GM21528 (cell line): Measurements from ENCODE around the gene MAD1L1.
"Not testable (repeated sequence)": the region's sequence is repeated elsewhere in the genome, so short reads cannot be mapped to it uniquely, and the experiment has no call there.

ENCODE experiments used
- ATAC-seq: cut with Tn5 transposase; IDR thresholded peaks from one replicate; pipeline ENCODE4 v1.9.1; 2021; ENCODE audit warnings: mild to moderate bottlenecking, moderate library complexity; ENCODE audit not compliant: unreplicated experiment, low FRiP score

Gene MAD1L1

DNA sequence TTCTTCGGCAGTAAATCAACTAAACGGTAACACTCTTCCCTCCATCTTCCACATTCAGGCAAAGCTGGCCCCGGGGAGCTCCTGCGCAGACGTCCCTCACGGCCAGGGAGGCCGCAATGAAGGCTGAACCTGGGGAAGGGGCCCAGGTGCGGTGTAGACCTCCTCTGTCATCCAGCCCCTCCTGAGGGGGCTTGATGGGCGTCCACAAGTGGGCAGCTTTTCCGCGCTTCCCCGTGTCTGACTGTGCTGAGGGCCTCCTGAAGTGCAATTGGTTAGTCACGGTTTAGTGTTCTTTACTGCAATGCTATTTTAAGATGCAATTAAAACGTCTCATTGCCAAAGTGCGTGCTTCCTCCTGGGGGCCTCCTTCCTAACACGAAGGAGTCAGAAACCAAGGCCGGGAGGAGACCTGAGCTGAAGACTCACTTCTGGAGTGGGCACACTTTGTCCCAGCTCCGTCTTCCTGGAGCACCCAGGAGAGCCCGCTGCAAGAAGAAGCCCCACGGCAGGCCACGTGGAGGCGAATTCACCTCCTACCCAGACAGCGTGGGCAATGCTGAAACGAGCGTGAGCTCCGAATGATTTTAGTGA is 389.4 kb downstream of the MAD1L1 start:
- no peak for ATAC-seq

DNA sequence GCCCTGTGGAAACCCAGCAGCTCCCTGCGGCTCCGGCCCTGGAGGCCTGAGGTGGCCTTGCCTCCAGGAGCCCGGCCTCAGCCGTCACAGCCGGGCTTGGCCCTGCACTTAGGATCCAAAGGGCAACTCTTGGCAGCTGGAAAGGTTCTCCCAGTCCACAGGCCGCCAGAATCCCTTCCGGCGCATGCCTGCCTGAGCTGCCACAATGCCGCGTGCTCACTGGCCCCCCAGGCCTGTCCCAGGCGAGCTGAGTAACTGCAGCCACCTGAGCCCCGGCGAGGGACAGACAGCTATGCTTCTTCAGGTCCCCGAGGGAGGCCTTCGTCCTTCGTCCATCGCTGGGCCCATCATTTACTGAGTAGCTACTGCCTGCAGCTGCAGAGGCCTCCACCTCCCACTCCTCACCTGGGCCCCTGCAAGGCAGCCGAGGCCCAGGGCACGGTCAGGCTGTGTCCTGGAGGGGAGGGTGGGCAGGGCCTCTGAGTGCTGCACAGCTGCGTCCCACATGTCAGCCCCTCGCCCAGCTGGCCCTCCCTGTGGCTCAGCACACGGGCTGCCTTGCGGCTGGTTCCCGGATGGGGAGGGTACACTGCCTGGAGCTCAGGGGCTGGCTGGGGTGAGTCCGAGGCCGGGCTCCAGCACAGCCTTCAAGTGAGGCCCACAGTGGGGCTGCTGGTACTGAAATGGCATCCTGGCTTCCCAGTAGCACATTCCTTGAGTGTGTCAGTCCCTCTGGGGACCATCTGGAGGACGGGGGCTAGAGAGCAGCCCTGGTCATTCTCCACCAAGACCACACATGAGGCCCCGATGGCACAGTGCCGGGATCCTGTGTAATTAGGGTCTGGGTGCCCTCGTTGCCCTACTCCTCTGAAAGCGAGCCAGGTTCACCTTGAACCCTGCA is 390.2 kb downstream of the MAD1L1 start:
- ATAC-seq = no peak

DNA sequence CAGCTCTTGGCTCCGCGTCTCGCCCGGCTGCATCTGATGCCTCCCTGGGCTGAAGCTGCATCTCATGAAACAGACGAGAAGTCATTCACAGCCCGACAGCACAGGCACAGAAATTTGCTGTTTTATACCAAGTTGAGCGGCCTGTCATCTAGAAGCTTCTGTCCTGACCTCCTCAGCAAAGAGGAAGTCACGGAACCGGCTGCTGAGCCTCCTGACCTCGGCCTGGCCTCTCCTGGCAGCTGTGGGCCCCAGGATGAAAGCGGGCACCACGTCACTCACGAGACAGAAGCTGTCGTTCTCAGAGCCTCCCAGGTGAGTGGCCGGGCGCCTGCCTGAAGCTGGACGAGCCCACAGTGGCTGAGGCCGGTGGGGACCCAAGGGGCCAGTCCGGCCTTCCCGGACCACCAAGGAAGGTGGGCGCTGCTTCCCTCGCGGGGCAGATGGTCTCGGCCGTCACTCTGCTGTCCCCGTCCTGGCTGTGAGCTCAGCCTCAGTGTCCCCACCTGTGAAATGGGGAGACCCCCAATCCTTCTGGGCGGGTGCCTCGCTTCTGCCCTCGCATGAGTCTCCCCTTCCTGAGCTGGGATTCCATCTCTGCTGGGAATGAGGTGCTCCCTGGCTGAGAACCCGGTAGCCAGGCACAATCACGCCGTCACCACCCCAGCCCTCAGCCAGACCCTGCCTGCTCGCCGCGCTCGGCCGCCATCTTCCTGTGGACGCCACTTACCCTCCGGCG is 391.3 kb downstream of the MAD1L1 start:
- not testable (repeated sequence) for ATAC-seq

DNA sequence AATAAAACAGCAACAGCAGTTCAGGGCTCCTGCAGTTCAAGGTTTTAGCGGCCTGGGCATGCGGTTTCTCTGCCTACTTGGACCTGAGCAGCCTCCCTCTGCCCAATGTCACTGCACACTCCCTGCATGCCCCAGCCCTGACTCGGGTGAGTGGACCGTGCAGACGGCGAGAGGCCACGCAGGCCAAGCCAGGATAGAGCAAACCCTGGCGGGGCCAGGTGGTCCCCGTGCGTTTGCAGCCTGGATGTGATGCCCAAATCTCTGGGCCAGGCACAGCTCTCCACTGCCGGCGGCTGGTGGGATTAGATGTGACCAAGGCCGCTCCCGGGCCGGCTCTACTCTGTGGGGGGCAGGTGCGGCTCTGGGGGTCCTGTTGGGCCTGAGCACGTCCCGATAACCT is 392.0 kb downstream of the MAD1L1 start:
- not testable (repeated sequence) for ATAC-seq

DNA sequence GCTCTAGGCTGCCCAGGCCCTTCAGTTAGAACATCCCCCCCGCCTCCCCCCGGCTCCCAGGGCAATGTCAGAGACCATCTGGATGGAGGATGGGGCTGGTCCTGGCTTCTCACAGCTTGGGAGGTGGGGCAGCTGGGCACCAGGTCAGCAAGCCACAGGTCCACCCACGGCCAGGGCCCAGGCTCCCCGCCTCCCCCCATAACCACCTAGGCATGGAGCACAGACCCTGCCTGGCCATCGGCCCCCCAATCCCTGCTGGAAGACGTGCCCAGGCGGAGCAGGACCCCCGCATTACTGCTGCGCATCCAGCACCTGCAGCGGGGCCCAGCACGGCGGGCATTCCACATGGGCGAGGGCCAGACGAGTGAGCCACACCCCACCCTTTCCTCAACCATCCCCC is 393.0 kb downstream of the MAD1L1 start:
- ATAC-seq = no peak

DNA sequence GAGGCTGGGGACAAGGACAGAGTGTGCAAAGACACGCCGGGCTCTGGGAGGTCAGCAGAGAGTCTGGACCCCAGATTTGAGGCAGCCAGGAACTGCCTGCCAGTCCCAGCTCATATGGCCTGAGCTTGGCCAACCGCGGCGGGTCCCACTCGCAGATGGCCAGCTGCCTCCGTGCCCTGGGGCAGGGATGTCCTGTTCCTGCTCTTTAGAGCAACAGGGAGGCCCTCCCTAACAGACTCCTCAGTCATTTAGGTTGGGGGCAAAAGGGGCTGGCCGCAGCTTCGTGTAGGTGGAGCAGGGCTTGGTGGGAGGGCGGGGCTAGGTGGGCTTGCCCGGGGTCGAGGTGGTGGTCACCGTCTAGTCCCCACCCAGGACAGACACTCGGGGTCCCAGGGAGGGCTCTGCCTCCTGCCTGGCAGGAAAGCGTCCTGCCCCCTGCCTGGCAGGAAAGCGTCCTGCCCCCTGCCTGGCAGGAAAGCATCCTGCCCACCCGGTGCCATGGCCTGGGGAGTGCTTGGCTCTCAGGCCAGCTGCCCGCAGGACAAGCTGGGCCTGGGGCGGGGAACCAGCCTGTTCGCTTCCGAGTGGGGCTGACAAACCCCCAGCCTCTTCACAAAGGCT is 393.7 kb downstream of the MAD1L1 start:
- not testable (repeated sequence) for ATAC-seq

DNA sequence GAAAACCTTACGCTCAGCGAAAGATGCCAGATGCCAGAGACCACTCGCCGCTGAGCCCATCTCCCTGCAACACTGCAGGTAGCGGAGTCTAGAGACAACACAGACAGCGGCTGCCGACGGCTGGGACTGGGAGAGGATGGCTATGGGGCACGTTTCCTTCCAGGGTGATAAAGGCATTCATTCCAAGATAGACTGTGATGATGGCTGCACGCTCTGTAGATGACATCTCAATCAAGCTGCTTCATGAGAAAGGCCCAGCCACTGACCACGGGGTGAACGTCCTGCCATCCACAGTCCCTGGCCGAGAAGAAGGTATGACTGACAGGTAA is 394.2 kb downstream of the MAD1L1 start:
- ATAC-seq = not testable (repeated sequence)

DNA sequence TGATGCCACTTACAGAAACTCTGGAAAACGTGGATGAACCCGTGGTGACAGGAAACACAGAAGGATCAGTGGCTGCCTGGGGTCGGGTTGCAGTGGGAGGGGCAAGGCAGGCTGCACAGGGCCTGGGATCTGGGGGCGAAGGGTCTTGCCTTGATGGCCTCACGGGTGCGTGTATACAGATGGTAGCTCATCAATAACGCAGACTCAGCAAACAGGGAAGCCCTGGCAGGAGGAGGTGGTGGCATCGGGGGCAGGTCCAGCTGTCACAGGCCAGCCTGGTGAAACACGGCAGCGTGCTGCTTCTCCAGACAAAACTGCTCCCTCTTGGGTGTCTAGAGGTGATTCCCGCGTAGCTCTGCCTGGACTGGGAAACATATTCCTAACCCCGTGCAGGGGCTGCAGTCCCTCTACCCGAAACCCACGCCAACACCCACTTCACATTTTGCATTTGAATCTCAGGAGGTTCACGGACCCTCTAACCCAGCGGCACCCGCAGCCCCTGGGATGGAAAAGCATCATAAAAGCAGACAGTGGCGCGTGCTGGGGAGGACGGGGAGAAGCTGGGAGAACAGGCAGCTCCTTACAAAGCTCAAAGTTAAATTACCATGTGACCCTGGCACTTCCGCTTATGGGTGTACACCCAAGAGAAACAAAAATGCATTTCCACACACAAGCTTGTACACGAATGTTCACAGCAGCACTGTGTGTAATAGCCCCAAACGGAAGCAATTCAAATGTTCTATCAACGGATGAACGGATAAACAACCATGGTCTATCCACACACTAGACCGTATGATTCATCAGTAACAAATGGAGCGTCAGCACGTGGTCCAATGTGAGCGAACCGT is 394.8 kb downstream of the MAD1L1 start:
- ATAC-seq = not testable (repeated sequence)

DNA sequence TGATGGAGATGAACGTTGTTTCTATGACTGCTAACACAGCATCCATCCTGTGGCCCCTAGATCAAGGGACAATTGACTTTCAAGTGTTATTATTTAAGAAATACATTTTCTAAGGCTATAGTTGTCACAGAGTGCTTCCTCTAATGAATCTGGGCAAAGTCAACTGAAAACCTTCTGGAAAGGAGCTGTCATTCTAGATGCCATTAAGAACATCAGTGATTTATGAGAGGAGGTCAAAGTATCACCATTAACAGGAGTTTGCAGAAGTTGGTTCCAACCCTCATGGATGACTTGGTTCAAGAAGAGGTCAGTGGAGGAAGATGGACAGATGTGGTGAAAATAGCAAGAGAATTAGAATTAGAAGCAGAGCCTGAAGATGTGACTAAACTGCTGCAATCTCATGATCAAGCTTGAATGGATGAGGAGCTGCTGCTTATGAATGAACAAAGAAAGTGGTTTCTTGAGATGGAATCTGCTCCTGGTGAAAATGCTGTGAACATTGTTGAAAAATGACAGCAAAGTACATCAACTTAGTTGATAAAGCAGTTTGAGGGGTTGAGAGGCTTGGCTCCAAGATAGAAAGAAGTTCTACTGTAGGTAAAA is 400.7 kb downstream of the MAD1L1 start:
- ATAC-seq = not testable (repeated sequence)

DNA sequence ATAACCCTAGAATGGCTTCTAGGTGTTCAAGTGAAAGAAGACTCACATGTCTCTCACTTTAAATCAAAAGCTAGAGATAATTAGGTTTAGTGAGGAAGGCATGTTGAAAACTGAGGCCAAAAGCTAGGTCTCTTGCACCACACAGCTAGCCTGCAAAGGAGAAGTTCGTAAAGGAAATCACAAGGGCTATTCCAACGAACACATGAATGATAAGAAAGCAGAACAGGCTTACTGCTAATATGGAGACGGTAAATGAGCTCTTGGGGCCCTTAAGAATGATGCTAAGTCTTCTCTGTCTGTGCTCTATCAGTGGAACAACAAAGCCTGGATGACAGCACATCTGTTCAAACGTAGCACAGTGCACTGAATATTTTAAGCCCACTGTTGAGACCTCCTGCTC is 401.3 kb downstream of the MAD1L1 start:
- not testable (repeated sequence) for ATAC-seq

DNA sequence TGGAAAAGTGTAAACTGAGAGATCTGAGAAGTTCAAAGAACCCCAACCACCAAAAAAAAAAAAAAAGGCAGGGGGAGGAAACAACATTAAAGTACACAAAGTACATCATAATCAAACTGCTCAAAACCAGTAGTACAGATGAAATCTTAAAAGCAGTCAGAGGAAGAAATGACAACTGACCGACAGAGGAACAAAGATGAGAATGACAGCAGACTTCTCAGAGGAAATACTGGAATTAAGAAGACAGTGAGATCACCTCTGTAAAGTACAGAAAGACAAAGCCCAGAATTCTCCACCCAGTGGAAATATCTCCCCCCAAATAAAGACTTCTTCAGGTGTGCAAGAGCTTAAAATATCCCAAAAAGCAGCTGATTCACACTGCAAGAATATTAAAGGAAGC is 403.1 kb downstream of the MAD1L1 start:
- ATAC-seq = not testable (repeated sequence)

DNA sequence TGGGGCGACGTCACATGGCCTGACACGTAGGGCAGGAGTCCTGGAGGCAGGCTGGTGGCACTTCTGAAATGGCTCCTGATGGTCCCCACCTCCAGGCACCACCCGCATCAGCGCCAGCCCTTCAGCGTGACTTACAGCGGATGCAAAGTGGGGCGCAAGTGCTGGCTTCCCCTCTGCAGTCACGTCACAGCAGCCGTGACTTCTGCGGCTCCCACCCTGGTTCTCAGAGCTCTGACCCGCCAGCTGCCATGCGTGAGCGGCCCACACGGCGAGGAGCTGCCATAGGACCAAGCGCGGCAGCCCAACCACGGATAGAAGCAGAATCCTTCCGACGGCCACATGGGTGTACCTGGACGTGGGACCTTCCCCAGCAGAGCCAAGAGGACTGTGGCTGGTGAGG is 403.6 kb downstream of the MAD1L1 start:
- no peak for ATAC-seq

DNA sequence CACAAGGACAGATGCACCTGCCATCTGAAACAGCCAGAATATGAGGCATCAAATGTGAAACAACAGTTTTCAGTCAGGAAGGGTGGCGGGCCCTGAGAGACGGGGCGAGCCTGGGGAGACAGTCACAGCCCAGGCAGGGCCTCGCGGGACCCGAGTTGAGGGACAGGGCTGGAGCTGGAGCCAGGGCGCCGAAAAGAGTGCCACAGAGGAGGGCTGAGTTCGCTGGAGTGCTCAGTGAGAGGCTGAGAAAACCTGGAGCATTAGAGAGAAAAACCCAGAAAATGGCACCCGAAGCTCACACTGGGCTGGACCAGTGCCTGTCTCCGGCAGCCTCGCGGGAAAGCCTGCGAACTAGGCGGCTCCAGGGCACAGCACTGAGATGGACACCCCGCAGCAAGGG is 404.6 kb downstream of the MAD1L1 start:
- ATAC-seq = not testable (repeated sequence)

DNA sequence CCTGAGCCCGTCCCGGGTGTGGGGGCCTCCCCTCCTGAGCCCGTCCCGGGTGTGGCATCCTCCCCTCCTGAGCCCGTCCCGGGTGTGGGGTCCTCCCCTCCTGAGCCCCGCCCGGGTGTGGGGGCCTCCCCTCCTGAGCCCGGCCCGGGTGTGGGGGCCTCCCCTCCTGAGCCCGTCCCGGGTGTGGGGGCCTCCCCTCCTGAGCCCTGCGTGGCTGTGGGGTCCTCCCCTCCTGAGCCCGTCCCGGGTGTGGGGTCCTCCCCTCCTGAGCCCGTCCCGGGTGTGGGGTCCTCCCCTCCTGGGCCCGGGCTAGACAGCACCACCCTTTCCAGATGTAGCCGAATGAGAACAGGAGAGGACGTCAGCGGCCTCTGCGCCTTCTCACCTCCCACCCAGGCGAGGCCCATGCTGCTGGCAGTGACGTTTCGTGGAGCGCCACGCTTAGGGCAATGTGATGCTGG is 405.2 kb downstream of the MAD1L1 start:
- ATAC-seq = not testable (repeated sequence)

DNA sequence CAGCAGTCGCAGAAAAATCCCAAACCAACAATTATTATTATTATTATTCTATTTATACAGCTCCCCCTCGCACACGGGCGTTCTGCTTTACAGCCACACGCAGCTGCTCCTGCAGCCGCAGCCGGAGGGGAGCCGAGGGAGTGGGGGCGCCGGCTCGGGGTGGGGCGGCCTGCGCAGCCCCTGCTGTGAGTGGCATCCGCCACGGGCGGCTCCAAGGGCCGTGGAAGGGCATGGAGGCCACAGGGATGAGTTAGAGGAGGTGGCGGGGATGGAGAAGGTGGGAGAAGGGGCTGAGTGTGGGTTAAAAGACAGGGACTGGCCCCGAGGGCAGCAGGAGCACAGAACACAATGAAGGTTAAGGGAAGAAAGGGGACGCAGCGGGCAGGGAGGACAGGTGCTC is 405.8 kb downstream of the MAD1L1 start:
- not testable (repeated sequence) for ATAC-seq

DNA sequence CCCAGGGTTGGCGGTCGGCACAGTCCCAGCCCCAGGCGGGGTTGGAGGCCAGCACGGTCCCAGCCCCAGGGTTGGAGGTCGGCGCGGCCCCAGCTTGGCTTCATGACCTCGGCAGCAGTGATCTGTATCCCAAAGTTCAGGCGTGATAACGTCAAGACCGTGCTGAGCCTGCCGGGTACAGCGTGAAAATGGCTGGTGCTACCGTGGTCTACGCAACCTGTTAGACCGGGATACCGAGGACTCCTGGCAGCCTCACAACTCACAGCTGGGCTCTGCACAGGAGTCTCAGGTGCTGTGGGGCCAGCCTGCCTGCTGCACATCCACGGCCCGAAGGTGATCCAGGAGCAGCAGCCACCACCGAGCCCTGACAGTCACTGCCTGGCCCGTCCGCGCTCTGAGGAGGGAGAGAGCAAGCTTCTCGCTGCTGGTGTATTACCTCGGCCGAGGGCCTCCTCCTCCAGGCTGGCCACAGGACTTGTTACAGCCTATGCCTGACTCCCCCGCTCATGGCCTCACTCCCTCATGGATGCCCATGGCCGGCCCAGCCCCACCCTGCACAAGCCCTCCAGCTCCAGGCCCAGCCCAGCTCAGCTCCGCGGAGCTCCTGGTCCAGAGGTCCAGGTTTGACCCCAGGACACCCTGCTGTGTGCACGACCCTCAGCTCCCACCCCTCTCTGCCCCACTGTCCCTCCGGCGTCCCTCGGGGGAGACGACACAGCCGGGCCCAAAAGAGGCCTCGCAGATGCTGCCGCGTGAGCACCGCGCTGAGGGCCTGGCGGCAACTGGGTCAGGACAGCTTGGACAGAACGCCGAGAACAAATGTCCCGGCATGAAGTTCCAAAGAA is 406.6 kb downstream of the MAD1L1 start:
- ATAC-seq = no peak

DNA sequence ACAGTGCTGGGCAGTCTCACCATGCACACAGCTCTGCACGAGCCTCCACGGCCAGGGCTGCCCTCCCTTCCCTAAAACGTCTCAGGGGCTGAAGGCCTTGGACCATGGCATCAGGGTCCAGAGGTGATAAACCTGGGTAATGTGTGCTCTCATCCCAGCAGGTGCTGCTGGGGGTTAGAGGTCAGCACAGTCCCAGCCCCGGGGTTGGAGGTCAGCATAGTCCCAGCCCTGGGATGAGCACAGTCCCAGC is 407.2 kb downstream of the MAD1L1 start:
- not testable (repeated sequence) for ATAC-seq

DNA sequence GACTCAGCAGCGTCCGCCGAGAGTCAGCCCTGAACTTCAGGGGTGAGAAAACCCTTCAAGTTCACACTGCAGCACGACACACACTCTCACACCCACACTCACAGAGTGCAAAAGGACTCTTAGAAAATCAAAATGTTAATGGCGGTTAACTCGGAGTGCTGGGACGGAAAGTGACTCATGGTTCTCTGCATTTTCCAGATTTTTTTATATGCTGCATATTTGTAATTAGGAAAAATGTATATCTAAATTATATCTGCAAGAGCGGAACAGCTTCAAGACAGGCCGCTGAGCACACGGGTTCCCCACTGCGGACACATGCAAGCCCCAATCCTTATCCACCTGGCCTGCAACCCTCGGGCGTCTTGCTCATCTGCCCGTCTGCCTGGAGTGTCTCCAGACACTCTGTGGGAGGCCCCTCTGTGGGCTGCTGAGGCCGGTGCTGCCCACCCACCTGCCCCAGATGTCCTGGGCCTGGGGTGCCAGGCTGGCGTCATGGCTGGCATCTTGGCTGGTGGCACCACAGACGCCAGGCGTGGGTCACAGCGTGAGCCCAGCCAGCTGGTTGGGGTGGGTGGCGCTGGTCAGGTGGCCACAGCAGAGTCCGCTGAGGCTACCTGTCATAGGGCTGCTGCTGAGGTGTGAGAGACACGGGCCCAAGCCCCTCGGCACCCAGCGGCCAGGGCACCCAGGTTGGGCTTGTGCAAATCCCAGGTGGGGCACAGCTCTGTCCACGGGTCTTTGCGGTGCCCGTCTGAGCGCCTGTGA is 407.7 kb downstream of the MAD1L1 start:
- not testable (repeated sequence) for ATAC-seq
